ENCODE results near the gene LRRC63. TPM values are rescaled to one million over a fixed set of nuclear protein-coding genes. Genes with fewer than 3 reads are reported as not detected.

Gene LRRC63
- total and polyA plus RNA-seq, 2 of the 4 experiments (the other 2 are of a cell fraction) = not detected

GRCh38 chr13:46170687-46171086, 41.0 kb upstream of the LRRC63 start:
- no peaks in the 10 kb centered on the region for H3K79me1 ChIP-seq (ENCODE audit: low read depth in 1 of 2, low read length in 2 of 2)
- H2AK9ac ChIP-seq (replicated peaks; ENCODE audit: low read depth, low read length, poor library complexity) = no peak overlapping the region
- no peak for TF ChIP-seq CHD1 (IDR thresholded peaks at IDR 0.05; ENCODE audit: low read depth, low read length)
- TF ChIP-seq FOS (IDR thresholded peaks at IDR 0.05; ENCODE audit: low read depth, low read length) = no peak
- no peak for TF ChIP-seq MXI1 (IDR thresholded peaks at IDR 0.05; ENCODE audit: borderline replicate concordance, low read depth, low read length)
- TF ChIP-seq, protein P1, sequence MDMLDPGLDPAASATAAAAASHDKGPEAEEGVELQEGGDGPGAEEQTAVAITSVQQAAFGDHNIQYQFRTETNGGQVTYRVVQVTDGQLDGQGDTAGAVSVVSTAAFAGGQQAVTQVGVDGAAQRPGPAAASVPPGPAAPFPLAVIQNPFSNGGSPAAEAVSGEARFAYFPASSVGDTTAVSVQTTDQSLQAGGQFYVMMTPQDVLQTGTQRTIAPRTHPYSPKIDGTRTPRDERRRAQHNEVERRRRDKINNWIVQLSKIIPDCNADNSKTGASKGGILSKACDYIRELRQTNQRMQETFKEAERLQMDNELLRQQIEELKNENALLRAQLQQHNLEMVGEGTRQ (IDR thresholded peaks at IDR 0.05; ENCODE audit: low read depth, low read length) = no peak
- TF ChIP-seq RCOR1 (IDR thresholded peaks at IDR 0.05; ENCODE audit: insufficient replicate concordance, low read length) = no peak
- TF ChIP-seq RFX5 (IDR thresholded peaks at IDR 0.05; ENCODE audit: low read depth, low read length) = no peak
- no peak for TF ChIP-seq ELK1 (IDR thresholded peaks at IDR 0.05; ENCODE audit: borderline replicate concordance, low read depth, low read length)
- TF ChIP-seq MAFK (IDR thresholded peaks at IDR 0.05; ENCODE audit: low read depth, low read length) = no peak
- no peak for TF ChIP-seq BHLHE40 (IDR thresholded peaks at IDR 0.05; ENCODE audit: low read depth, low read length)
- no peak for TF ChIP-seq SMC3 (IDR thresholded peaks at IDR 0.05; ENCODE audit: low read depth, low read length)
- no peak for TF ChIP-seq CEBPB (IDR thresholded peaks at IDR 0.05; ENCODE audit: low read depth, low read length)
- TF ChIP-seq NFE2L2 (IDR thresholded peaks at IDR 0.05; ENCODE audit: low read depth, low read length) = no peak
- no peak for TF ChIP-seq POLR2A (IDR thresholded peaks at IDR 0.05; ENCODE audit: low read depth, low read length)
- no peak for TF ChIP-seq RAD21 (IDR thresholded peaks at IDR 0.05; ENCODE audit: low read length)
- TF ChIP-seq MAZ (IDR thresholded peaks at IDR 0.05; ENCODE audit: borderline replicate concordance, low read depth, low read length) = no peak
- no peaks in the 10 kb centered on the region for H3K36me3 ChIP-seq (ENCODE audit: control insufficient read depth, insufficient read depth, low read length)
- peaks cover 2% of the 10 kb centered on the region for H3K27me3 ChIP-seq (ENCODE audit: control insufficient read depth, insufficient read depth, low read length)
- H3K9ac ChIP-seq (ENCODE audit: low read depth, low read length) = no peak overlapping the region
- no peak overlapping the region for H2BK5ac ChIP-seq (ENCODE audit: low read depth, low read length, poor library complexity, severe bottlenecking)
- no peak for DNase-seq
- no peak overlapping the region for H3K14ac ChIP-seq (replicated peaks; ENCODE audit: low read depth, low read length)
- H4K20me1 ChIP-seq (ENCODE audit: insufficient read depth, low read length) = no peaks in the 10 kb centered on the region
- no peak for ATAC-seq (ENCODE audit: low read depth)
- H3K4me2 ChIP-seq (ENCODE audit: low read depth, low read length) = no peak overlapping the region
- CTCF ChIA-PET = no interaction called here
- H2BK120ac ChIP-seq (ENCODE audit: low read depth, low read length) = no peak overlapping the region
- H2AK5ac ChIP-seq (ENCODE audit: low read depth, low read length) = no peak overlapping the region
- WGBS, 2 experiments (ENCODE audit: extremely low coverage in 2 of 2, insufficient read length in 1 of 2) = no CpG with 5 or more reads among the region's 3 CpGs
- H3K4ac ChIP-seq (ENCODE audit: low read depth, low read length) = no peak overlapping the region
- no peak overlapping the region for H2BK15ac ChIP-seq (ENCODE audit: low read depth, low read length)
- H4K5ac ChIP-seq (ENCODE audit: low read depth, low read length) = no peak overlapping the region
- H4K91ac ChIP-seq (ENCODE audit: insufficient read depth, low read depth, low read length) = no peak overlapping the region
- no peak overlapping the region for H3K56ac ChIP-seq (ENCODE audit: extremely low read depth, insufficient read depth, low read length)
- intact Hi-C loops (cut with micrococcal nuclease) = no loop called here
- H3K9me3 ChIP-seq (ENCODE audit: control insufficient read depth, insufficient read depth, low read length) = no peaks in the 10 kb centered on the region
- H3K4me3 ChIP-seq (ENCODE audit: insufficient read depth, low read depth, low read length) = no peak overlapping the region
- H4K8ac ChIP-seq (ENCODE audit: low read depth in 2 of 2, low read length in 2 of 2) = no peak overlapping the region
- in situ Hi-C loops (cut with MboI; ENCODE audit: low sequenced_read_pairs) = no loop called here
- no peak overlapping the region for H3K18ac ChIP-seq (ENCODE audit: low read depth, low read length)
- no TSS peak for BruUV-seq (replicated peaks)
- no peak overlapping the region for H3K27ac ChIP-seq (ENCODE audit: insufficient read depth, low read length)
- no peaks in the 10 kb centered on the region for H3K4me1 ChIP-seq (ENCODE audit: control insufficient read depth, insufficient read depth, low read length)
- H2AFZ ChIP-seq (replicated peaks; ENCODE audit: low read length, poor library complexity) = no peak overlapping the region
- no peak overlapping the region for H2BK20ac ChIP-seq (ENCODE audit: low read depth, low read length)
- POLR2A ChIA-PET (ENCODE audit: unreplicated experiment) = no interaction called here
- H3K9me1 ChIP-seq (ENCODE audit: insufficient read depth, low read length) = no peaks in the 10 kb centered on the region
- dilution Hi-C loops (cut with HindIII; ENCODE audit: low sequenced_read_pairs, unreplicated experiment) = no loop called here
- no peak overlapping the region for H3K23ac ChIP-seq (ENCODE audit: low read depth, low read length)
